Hippocampal formation (tissue), 2 donors: ENCODE results near the gene SH3PXD2A.
"Not testable (repeated sequence)": the region's sequence is repeated elsewhere in the genome, so short reads cannot be mapped to it uniquely, and the experiment has no call there.

Source experiments
- DNase-seq, 2 donors: peaks; one replicate each; lab custom pipeline; 2025; lab: John Stamatoyannopoulos, UW

Gene SH3PXD2A

DNA sequence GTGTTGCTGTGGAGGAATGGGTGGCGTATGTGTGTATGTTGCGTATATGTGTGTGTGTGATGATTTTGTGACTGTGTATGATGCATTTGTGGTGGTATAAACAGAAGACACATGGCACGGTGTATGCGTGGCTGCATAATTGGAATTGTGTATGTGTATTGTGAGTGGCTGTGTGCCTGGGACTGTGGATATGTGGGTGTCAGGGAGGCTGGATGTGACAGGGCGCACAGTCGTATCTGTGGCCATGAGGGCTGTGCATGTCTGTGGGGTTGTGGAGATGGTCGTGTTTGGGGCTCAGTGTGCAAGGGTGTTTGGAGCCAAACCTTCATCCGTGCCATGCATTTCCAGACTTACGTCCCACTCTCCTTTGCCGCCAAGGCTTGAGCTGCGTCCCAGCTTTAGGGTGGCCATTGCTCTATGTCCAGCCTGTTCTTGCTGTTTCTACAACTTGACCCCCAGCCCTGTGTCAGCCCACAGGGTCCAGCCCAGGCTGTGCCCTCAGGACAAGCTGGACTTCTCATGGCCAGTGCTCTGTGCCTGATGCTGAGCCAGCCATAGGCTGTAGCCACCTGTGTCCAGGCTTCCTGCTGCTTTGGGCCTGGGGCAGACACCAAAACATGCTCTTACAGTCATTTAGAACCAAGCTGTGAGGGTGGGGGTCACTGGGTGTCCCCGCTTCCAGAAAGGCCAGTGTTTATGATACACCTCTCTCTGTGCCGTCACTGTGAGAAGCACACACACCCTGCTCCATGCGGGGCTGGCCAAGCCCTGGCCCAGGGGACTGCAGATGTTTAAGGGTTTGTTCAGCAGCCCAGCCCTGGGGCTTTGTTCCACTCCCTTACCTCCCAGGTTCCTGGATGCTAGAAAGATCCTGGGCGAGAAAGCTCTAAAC is 234.2 kb downstream of the SH3PXD2A start:
- no peak for DNase-seq

- no peak for DNase-seq
Observed at GRCh38 chr10:103620352-103620740, 235.0 kb downstream of the SH3PXD2A start.

GRCh38 chr10:103619424-103620351 is 235.7 kb downstream of the SH3PXD2A start:
- no peak for DNase-seq

GRCh38 chr10:103618575-103619423 is 236.6 kb downstream of the SH3PXD2A start:
- peak; percentile 51 to 58 for DNase-seq

GRCh38 chr10:103617602-103618385 is 237.6 kb downstream of the SH3PXD2A start:
- DNase-seq = no peak

DNA sequence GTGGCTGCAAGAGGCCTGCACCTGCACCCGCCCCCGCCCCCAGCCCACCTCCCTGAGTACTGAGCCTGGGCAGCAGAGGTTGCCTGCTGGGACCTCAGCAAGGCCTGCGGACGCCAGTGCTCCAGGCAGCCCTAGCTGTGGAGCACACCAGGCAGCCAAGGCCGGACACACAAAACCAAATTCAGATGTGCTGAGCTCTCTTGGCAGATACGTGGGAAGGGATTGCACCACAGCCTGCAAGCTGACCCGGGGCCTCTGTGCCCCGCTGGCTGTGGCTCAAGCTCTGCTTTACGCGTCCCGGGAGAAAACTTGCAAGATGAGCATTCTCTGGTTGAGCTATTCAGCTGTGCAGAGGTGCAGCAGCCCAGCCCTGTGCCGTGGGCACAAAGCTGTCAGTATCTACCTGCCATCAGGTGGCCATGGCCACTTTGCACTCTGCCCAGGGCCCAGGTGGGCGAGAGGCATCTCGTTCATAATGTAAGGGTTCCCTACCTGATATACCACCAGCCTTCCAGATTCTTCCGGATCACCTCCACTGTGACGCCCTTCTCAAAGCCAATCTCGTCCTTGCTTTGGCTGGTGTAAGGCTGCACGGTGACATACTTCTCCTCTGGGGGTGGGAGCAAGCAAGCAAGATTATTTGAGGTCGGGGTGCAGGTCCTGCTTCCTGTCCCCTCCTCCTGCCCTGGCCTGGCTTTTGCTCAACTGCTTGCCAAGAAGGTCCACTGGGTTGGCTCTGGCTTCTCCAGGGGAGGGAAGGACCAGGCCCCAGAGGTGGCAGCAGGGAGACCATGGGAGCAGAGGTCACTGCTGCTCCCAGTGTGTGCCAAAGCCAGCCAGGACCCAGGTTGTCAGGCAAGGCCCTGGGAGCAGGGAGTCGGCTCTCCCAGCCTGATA is 238.4 kb downstream of the SH3PXD2A start:
- no peak for DNase-seq

DNA sequence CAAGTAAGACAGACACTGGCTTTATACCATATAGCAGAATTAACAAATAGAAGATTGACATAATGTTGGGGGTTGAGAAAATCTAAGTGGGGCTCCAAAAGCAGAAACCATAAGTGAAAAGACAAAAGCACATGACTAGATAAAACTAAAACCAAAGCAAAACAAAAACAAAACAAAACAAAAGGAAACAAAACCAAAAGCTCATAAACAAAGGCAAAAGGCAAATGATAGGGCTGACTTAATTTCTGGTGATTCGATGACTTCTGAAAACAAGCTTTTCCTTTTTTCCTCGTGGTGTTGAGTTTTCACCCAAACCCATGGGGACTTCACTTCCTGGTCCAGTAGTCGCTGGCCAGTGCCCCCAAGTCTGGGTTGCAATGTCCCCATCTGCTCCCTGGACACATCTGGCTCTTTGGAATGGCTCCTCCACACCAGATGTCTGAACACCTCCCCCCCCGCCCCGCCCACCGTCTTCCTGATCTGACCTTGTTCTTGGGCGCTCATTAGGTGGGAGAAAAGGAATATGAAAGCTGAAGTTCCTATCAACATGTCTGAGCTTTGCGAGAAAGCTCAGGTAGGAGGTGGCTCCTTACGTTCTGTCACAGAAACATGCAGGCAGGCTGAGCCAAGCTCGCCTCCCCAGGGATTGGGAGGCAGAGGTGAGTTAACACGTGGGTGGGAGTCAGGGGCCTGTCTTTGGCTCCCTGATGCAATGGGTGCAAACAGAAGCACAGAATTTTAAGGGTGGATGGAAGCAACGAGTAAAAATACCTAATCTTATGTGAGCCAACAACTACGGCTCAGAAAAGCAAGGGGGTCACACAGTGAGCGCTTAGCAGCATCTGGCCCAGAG is 240.8 kb downstream of the SH3PXD2A start:
- DNase-seq = no peak

- no peak for DNase-seq
Observed at GRCh38 chr10:103613616-103614015, 241.8 kb downstream of the SH3PXD2A start.

DNA sequence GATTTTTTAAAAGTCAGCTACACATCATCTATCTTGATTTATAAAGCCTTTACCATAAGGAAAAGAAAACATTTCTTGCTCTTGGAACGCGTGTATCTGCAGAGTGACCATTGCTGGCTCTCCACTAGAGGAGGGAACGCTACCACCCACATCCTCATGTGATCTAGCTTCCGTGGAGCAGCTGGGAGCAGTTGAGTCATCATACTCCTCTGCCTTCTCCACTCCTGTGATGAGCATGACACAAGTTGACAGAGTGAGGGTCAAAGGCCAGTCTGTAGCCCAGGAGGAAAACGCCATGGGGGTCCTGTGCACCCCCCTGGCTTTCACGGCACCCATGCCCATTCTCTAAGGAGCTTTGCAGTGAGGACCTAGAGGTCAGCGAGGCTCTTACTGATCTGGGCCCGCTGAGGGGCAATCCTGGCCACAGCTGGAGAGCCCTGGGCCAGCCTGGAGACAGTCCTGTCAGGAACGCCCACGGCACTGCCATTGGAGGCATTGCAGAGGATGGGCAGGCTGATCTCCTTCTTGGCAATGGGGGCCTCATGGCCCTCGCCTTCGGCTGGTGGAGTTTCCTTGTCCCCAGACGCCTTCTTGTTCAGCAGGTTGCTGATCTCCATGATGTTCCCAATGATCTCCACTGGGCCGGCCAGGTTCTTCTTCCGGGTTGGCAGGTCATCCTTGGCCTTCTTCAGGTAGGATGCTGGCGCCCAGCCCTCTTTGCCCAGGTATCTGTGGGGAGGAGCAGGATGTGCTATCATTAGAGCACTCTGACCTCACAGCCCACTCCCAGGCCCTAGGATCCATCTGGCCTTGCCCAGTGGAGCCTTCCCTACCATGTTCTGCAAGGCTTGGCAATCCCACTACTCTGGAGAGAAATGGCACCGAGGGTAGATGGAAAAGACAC is 242.7 kb downstream of the SH3PXD2A start:
- peak in 1 of 2 donors; percentile 31 for DNase-seq

DNA sequence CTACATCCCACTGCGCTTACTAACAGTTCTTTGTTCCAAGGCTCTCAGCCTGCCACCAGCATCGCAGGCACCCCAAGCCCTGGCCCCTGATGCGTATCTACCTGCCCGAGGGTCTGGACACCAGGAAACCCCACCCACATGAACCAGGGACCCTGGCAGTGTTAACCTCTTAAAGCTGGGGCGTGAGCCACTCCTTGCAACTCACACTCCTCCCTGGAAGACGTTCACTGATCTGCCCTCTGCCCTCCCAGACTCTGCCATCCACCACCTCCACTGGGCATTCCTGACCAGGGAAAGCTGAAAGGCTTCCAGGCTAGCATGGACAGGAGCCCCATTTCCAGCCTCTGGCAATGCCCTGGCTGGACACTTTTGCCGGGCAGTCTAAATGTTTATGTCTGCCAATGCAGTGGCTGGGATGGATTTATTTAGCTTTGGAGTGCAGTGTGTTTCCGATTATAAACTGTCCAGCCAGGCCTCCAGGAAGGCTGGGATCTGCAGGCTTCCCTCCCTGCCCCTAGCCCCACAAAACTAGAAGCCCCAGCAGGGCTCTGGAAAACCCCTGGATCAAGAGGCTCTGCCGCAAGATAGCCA is 244.4 kb downstream of the SH3PXD2A start:
- DNase-seq = no peak

DNA sequence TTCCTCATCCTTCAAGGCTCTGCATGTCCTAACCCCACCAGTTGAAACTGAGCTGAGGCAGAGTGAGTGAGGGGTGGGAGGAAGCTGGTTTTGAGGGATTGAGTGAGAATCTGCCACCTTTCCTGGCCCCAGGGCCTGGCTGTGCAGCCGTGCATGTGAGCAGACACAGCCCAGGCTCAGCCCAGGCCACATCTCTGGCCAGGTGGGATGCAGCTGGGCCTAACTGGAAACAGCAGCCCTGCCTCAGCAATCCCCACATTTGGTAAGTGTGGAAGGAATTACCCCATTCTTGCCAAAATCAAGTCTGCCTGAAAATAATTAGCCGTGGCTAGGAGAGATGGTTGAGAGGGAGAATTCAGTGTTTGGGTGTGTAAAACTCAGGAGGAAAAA is 245.3 kb downstream of the SH3PXD2A start:
- no peak for DNase-seq

- DNase-seq = no peak
Observed at GRCh38 chr10:103609231-103610082, 245.9 kb downstream of the SH3PXD2A start.

DNA sequence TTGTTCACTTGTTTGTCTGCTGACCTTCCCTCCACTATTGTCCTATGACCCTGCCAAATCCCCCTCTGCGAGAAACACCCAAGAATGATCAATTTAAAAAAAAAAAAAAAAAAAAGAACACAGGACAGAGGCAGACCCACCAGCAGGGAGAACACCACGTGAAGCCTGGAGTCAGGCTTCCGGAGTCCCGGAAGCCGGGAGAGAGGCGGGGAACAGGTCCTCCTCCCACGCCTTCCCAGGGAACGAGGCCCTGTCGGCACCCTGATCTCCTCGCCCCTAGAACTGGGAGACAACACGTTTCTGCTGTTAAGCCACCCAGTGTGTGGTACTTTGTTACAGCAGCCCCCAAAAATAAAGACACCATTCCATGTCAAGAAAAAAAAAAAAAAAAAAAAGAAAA is 247.3 kb downstream of the SH3PXD2A start:
- not testable (repeated sequence) for DNase-seq

DNA sequence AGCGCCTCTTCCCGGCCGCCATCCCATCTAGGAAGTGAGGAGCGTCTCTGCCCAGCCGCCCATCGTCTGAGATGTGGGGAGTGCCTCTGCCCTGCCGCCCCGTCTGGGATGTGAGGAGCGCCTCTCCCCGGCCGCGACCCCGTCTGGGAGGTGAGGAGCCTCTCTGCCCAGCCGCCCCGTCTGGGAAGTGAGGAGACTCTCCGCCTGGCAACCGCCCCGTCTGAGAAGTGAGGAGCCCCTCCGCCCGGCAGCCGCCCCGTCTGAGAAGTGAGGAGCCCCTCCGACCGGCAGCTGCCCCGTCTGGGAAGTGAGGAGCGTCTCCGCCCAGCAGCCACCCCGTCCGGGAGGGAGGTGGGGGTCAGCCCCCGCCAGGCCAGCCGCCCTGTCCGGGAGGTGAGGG is 248.3 kb downstream of the SH3PXD2A start:
- not testable (repeated sequence) for DNase-seq

DNA sequence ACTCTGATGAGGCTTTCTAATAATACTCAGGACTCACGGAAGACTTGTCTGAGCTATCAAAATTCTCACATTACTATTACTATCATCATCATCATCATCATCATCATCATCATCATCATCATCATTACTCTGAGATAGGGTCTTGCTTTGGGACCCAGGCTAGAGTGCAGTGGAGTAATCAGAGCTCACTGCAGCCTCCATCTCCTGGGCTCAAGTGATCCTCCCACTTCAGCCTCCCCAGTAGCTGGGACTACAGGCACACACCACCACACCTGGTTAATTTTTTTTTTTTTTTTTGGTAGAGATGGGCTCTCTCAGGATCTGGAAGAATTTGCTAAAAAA is 249.3 kb downstream of the SH3PXD2A start:
- DNase-seq = not testable (repeated sequence)

DNA sequence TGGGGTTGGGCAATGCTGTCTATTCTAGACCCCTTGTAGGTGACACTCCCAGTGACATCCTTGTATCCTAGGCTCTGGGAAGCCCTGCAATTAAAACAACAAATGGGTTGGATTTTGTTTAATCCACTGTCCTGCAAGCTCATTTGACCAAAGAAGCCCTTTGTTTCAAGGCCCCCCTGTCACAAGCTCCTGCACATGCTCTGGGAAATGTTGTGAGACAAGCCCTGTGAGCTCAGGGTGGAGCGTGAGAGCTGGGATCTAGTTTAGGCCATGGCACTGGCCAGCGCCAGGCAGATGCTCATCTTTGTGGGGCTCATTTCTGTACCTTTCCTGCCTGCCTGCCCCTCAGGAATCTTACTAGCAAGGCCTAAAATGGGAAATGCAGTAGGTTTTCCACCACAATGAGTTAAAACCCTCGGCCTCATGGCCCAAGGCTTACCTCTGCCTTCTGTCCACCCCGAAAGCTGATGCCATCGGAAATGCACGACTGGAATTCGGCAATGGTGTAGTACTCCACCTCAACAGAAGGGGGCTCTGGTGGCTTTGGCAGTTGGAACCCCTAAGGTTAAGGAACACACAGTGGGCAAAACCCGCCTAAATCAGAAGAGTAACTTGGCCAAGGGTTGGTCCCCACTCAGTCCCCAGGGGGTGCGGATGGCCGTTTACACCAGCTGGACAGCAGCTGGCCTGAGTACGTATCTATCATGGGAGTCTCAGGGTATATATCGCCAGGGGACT is 249.8 kb downstream of the SH3PXD2A start:
- peak; percentile 19 to 25 for DNase-seq
